ENCODE measurements around the gene SEC23IP. TPM values are rescaled to one million over a fixed set of nuclear protein-coding genes. Genes with fewer than 3 reads are reported as not detected.

The SEC23IP gene
- 10 to 100 TPM; 53.9 to 97.4 TPM for total RNA-seq

DNA sequence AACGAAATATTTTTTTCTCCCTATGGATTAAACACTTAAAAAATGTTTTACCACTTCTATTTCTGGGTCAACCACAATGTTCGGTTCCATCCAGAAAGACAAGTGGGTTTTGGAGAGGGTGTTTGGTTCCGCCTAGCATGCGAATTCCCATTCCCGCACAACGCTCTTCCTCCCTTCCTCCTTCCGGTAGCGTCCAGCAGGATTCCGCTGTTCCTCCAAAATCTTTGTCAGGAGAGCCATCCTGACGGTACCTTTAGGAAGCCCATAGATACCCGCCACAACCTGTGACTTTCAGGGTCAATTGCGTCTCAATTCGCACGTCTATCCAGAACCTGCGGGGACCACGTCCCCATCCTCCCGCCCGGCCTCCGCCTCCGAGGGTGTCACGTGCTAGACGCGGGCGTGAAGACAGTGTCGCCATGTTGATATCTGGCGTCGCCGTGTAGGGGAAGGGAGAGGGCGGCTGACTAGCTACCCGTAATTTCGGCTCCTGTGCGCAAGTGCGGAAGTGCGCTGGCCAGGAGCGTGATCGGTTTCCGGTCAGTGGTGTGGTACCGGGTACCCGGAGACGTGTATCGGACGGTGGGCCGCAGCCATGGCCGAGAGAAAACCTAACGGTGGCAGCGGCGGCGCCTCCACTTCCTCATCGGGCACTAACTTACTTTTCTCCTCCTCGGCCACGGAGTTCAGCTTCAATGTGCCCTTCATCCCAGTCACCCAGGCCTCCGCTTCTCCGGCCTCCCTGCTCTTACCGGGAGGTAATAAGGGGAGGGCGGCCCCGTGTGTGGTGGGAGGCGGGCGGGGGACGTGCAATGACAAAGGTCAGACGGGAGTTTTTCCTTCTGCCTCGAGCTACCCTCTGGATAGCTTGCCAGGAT lies at the start of gene SEC23IP:
Gene SEC23IP (plus strand): TSS at position 543 of the 878 bp plus-strand sequence. CDS start 53 bp downstream, at position 596.
- H3K4me3 Mint-ChIP-seq: peak within 1 kb of the TSS; percentile 99
- H3K36me3 Mint-ChIP-seq (ENCODE audit: low read depth): peaks cover 32% of the 10 kb centered on the region
- peaks cover 39% of the 10 kb centered on the region for H3K4me1 Mint-ChIP-seq

GRCh38 chr10:119845656-119846055 lies 46.9 kb upstream of the SEC23IP start:
- peaks cover 5% of the 10 kb centered on the region for H3K4me1 Mint-ChIP-seq
- peaks cover 100% of the 10 kb centered on the region for H3K36me3 Mint-ChIP-seq (ENCODE audit: low read depth)
- no peaks in the 10 kb centered on the region for H3K27me3 Mint-ChIP-seq
- H3K4me3 Mint-ChIP-seq: no peak overlapping the region
- no peaks in the 10 kb centered on the region for H3K9me3 Mint-ChIP-seq
- ATAC-seq (replicated peaks): no peak
- H3K27ac Mint-ChIP-seq: no peak overlapping the region

More for the DNA sequence above, at the start of gene SEC23IP:
- Mint-ChIP-seq H3K9me3 (peaks cover 3% of the 10 kb centered on the region), H3K27ac (peak within 1 kb of the TSS; percentile 99), H3K27me3 (no peaks in the 10 kb centered on the region)
- ATAC-seq (replicated peaks): peak; percentile 99

DNA sequence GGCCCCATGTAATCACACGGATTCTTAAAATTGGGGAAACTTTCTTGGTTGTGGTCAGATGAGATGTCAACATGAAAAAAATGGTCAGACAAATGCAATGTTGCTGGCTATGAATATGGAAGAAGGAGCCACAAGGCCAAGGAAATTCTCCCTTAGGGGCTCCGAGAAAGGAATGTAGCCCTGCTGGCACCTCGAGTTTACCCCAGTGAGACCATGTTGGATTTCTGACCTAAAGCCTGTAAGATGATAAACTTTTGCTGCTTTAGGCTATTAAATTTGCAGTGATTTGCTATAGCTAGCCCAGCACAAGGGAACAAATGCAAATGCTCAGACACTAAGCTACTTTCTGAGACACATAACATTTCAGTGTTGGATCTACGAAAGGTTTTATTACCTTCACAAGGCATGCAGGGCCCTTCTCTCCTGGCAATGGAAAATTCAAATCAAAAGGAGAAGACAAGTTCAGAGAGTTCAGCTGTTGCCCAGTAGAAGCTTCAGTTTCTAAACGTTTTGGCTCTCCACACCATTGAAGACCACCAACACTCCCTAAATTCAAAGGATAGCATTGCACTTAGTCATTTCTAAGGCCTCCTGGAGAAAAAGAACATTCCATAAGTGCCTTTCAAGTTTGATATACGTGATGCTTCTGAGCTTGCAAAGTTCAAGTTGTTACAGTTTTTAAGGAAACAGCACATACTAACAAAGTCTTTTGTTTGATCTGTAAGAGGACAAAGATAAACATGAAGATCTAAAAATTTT lies 43.3 kb upstream of the SEC23IP start:
- H3K9me3 Mint-ChIP-seq: no peaks in the 10 kb centered on the region
- no peak for ATAC-seq (replicated peaks)
- H3K4me3 Mint-ChIP-seq: no peak overlapping the region
- H3K36me3 Mint-ChIP-seq (ENCODE audit: low read depth): peaks cover 99% of the 10 kb centered on the region
- H3K4me1 Mint-ChIP-seq: no peaks in the 10 kb centered on the region
- peak overlapping the region; percentile 28 for H3K27ac Mint-ChIP-seq
- H3K27me3 Mint-ChIP-seq: no peaks in the 10 kb centered on the region

- H3K36me3 Mint-ChIP-seq (ENCODE audit: low read depth): peaks cover 98% of the 10 kb centered on the region
- ATAC-seq (replicated peaks): no peak
- no peaks in the 10 kb centered on the region for H3K4me1 Mint-ChIP-seq
- H3K9me3 Mint-ChIP-seq: no peaks in the 10 kb centered on the region
- H3K4me3 Mint-ChIP-seq: no peak overlapping the region
- no peaks in the 10 kb centered on the region for H3K27me3 Mint-ChIP-seq
- H3K27ac Mint-ChIP-seq: no peak overlapping the region
Measured at GRCh38 chr10:119849944-119850343, 42.6 kb upstream of the SEC23IP start.

DNA sequence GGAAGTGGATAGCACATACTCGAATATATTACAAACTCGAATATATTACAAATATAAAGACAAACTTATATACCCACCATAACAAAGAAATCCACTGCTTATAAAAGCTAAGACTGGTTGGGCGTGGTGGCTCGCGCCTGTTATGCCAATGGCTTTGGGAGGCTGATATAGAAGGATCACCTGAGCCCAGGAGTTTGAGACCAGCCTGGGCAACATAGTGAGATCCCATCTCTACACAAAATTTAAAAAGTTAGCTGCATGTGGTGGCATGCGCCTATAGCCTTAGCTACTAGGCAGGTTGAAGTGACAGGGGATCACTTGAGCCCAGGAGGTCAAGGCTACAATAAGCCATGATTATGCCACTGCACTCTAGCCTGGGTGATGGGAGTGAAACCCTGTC lies 40.3 kb upstream of the SEC23IP start:
- Mint-ChIP-seq H3K4me1 (no peaks in the 10 kb centered on the region), H3K9me3 (no peaks in the 10 kb centered on the region), H3K36me3 (ENCODE audit: low read depth) (peaks cover 98% of the 10 kb centered on the region), H3K4me3 (no peak overlapping the region), H3K27me3 (no peaks in the 10 kb centered on the region), H3K27ac (no peak overlapping the region)
- no peak for ATAC-seq (replicated peaks)

DNA sequence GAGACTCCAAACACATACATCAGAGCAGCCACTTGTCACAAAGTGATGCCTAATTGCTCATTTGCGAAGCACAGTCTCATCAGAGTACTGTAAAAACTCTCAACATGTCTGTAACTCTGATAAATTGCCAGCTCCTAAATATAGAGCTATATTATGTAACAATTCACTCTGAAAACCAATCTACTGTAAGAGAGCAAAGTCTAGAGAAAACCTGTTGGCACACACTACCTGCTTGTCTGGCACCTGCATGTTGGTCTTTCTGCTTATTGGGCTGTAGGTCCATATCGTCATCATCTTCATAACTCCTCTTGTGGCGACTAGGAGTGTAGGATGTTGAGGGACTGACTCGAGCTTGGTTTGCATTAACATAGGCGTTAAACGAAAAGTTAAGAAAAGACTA lies 39.7 kb upstream of the SEC23IP start:
- no peaks in the 10 kb centered on the region for H3K9me3 Mint-ChIP-seq
- H3K4me3 Mint-ChIP-seq: no peak overlapping the region
- no peaks in the 10 kb centered on the region for H3K27me3 Mint-ChIP-seq
- peaks cover 98% of the 10 kb centered on the region for H3K36me3 Mint-ChIP-seq (ENCODE audit: low read depth)
- ATAC-seq (replicated peaks): no peak
- no peaks in the 10 kb centered on the region for H3K4me1 Mint-ChIP-seq
- H3K27ac Mint-ChIP-seq: no peak overlapping the region

DNA sequence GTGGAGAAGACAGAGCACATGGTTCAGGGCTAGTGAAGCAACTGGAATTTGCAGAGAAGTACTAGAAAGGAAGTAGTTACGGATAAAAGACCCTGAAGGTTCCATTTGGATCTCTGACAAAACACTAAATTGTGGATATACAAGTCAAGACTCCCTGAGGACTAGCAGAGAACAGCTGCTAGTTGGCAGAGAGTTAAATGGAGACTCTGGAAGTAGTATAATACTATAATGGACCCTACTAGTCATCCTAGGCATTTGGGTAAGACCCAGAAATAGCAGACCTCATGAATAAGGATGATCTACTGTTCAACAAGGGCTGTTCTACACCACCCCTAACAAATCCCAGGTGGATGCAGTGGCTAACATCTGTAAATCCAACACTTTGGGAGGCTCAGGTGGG lies 39.0 kb upstream of the SEC23IP start:
- H3K27me3 Mint-ChIP-seq: no peaks in the 10 kb centered on the region
- no peak overlapping the region for H3K4me3 Mint-ChIP-seq
- H3K27ac Mint-ChIP-seq: no peak overlapping the region
- ATAC-seq (replicated peaks): no peak
- no peaks in the 10 kb centered on the region for H3K9me3 Mint-ChIP-seq
- H3K4me1 Mint-ChIP-seq: no peaks in the 10 kb centered on the region
- H3K36me3 Mint-ChIP-seq (ENCODE audit: low read depth): peaks cover 98% of the 10 kb centered on the region

GRCh38 chr10:119858063-119858462 lies 34.5 kb upstream of the SEC23IP start:
- Mint-ChIP-seq H3K27me3 (no peaks in the 10 kb centered on the region), H3K36me3 (ENCODE audit: low read depth) (peaks cover 75% of the 10 kb centered on the region), H3K4me1 (peaks cover 34% of the 10 kb centered on the region), H3K9me3 (no peaks in the 10 kb centered on the region), H3K27ac (no peak overlapping the region), H3K4me3 (no peak overlapping the region)
- no peak for ATAC-seq (replicated peaks)

DNA sequence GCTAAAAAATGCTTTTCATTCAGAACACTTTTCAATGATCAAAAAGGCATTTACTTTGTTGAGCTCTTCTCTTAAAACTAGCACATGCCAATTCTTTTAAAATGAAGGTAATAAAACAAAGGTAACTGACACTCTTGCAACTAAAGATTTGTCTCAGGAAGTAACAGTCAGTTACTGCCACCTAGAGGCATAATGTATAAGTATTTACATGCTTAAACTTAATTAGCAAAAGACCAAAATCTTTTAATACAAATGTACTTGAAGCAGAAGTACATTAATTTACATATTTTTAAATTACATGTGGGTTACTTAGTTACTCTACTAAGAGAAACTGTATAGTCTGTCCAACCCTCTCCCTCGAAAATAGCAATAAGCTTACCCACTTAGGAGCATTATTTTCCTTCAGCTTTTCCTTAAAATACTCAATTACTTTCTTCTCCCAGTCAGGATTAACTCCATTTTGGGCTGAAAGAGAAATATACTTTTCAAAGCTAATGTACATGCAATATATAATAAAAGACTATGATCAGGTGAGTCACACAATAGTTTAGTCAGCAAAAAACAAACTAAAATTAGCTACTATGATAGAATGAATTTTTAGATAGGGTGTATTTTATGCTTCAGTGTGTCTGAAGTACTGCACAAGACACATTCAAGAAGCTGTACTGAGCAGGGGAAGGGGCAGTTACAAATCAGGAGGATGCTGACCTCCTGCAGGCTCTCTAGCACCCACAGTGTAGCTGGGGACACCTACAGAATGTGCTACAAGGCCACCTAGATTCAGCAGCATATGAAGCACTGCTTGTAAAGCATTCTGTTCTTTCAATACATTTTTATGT lies 32.9 kb upstream of the SEC23IP start:
- Mint-ChIP-seq H3K27me3 (no peaks in the 10 kb centered on the region), H3K9me3 (no peaks in the 10 kb centered on the region), H3K4me3 (no peak overlapping the region), H3K36me3 (ENCODE audit: low read depth) (peaks cover 65% of the 10 kb centered on the region), H3K4me1 (peaks cover 34% of the 10 kb centered on the region), H3K27ac (peak overlapping the region; percentile 44)
- no peak for ATAC-seq (replicated peaks)

GRCh38 chr10:119860866-119861607 lies 31.5 kb upstream of the SEC23IP start:
- Mint-ChIP-seq H3K27me3 (no peaks in the 10 kb centered on the region), H3K4me1 (peaks cover 42% of the 10 kb centered on the region), H3K4me3 (peak overlapping the region; percentile 16), H3K9me3 (no peaks in the 10 kb centered on the region), H3K36me3 (ENCODE audit: low read depth) (peaks cover 65% of the 10 kb centered on the region), H3K27ac (peak overlapping the region; percentile 44)
- peak; percentile 69 for ATAC-seq (replicated peaks)

- peaks cover 45% of the 10 kb centered on the region for H3K4me1 Mint-ChIP-seq
- peak overlapping the region; percentile 27 for H3K4me3 Mint-ChIP-seq
- H3K27ac Mint-ChIP-seq: no peak overlapping the region
- no peaks in the 10 kb centered on the region for H3K9me3 Mint-ChIP-seq
- no peaks in the 10 kb centered on the region for H3K27me3 Mint-ChIP-seq
- peaks cover 62% of the 10 kb centered on the region for H3K36me3 Mint-ChIP-seq (ENCODE audit: low read depth)
- ATAC-seq (replicated peaks): peak; percentile 73
Measured at GRCh38 chr10:119862524-119862923, 30.0 kb upstream of the SEC23IP start.

- Mint-ChIP-seq H3K27ac (no peak overlapping the region), H3K4me3 (no peak overlapping the region), H3K4me1 (peaks cover 49% of the 10 kb centered on the region), H3K36me3 (ENCODE audit: low read depth) (peaks cover 57% of the 10 kb centered on the region), H3K9me3 (no peaks in the 10 kb centered on the region), H3K27me3 (no peaks in the 10 kb centered on the region)
- ATAC-seq (replicated peaks): no peak
Measured at GRCh38 chr10:119863951-119864565, 28.5 kb upstream of the SEC23IP start.

- Mint-ChIP-seq H3K36me3 (ENCODE audit: low read depth) (peaks cover 57% of the 10 kb centered on the region), H3K27ac (no peak overlapping the region), H3K4me3 (no peak overlapping the region), H3K4me1 (peaks cover 39% of the 10 kb centered on the region), H3K9me3 (no peaks in the 10 kb centered on the region), H3K27me3 (no peaks in the 10 kb centered on the region)
- ATAC-seq (replicated peaks): no peak
Measured at GRCh38 chr10:119865699-119866240, 26.8 kb upstream of the SEC23IP start.

All from activated T-helper 17 cell treated with anti-CD3 and anti-CD28 coated beads, Interleukin-2, amount 50 U/mL, for 72 hours (primary cell).